ENCODE data around the gene CENPA. TPM values are rescaled to one million over a fixed set of nuclear protein-coding genes. Genes with fewer than 3 reads are reported as not detected.
"Not testable (repeated sequence)": the region's sequence is repeated elsewhere in the genome, so short reads cannot be mapped to it uniquely, and the experiment has no call there.

The CENPA gene
- 27.7 and 29.5 TPM in 2 replicates for total RNA-seq

- intact Hi-C loops (cut with micrococcal nuclease), result loop anchor here (1.0 to 5.0 kb wide), 11 partner anchors 13 to 752 kb away; partner anchors contain the start of genes AGBL5, ATRAID, GTF3C2 and MPV17
These were observed at the start of gene CENPA for GRCh38 chr2:26785431-26786206. TSS of gene CENPA (plus strand) at chr2:26786056. CDS start at chr2:26786197, 141 bp downstream.

- intact Hi-C loops (cut with micrococcal nuclease), result no loop called here
These were observed 48.6 kb upstream of the CENPA start for GRCh38 chr2:26737221-26737620.

- intact Hi-C loops (cut with micrococcal nuclease), result no loop called here
These were observed 47.4 kb upstream of the CENPA start for GRCh38 chr2:26738481-26738880.

GRCh38 chr2:26739514-26739913 is 46.3 kb upstream of the CENPA start:
- intact Hi-C loops (cut with micrococcal nuclease), result no loop called here

GRCh38 chr2:26740346-26740745 is 45.5 kb upstream of the CENPA start:
- intact Hi-C loops (cut with micrococcal nuclease), result no loop called here

- intact Hi-C loops (cut with micrococcal nuclease), result no loop called here
These were observed 45.0 kb upstream of the CENPA start for GRCh38 chr2:26740890-26741302.

- intact Hi-C loops (cut with micrococcal nuclease), result no loop called here
These were observed 43.6 kb upstream of the CENPA start for GRCh38 chr2:26742048-26742770.

GRCh38 chr2:26743852-26744251 is 42.0 kb upstream of the CENPA start:
- intact Hi-C loops (cut with micrococcal nuclease), result no loop called here

- intact Hi-C loops (cut with micrococcal nuclease), result loop anchor here (1.0 kb wide), 1 partner anchor 242 kb away; no protein-coding TSS in a partner anchor
These were observed 40.9 kb upstream of the CENPA start for GRCh38 chr2:26744953-26745352.

GRCh38 chr2:26745609-26746327 is 40.1 kb upstream of the CENPA start:
- intact Hi-C loops (cut with micrococcal nuclease), result loop anchor here (1.0 kb wide), 1 partner anchor 242 kb away; no protein-coding TSS in a partner anchor

GRCh38 chr2:26746934-26747333 is 38.9 kb upstream of the CENPA start:
- intact Hi-C loops (cut with micrococcal nuclease), result no loop called here

- intact Hi-C loops (cut with micrococcal nuclease), result not testable (repeated sequence)
These were observed 36.0 kb upstream of the CENPA start for GRCh38 chr2:26749787-26750420.

GRCh38 chr2:26750467-26750866 is 35.4 kb upstream of the CENPA start:
- intact Hi-C loops (cut with micrococcal nuclease), result not testable (repeated sequence)

- intact Hi-C loops (cut with micrococcal nuclease), result no loop called here
These were observed 33.2 kb upstream of the CENPA start for GRCh38 chr2:26752656-26753055.

GRCh38 chr2:26754539-26754938 is 31.3 kb upstream of the CENPA start:
- intact Hi-C loops (cut with micrococcal nuclease), result no loop called here

GRCh38 chr2:26754972-26755670 is 30.7 kb upstream of the CENPA start:
- intact Hi-C loops (cut with micrococcal nuclease), result no loop called here

GRCh38 chr2:26756337-26756736 is 29.5 kb upstream of the CENPA start:
- intact Hi-C loops (cut with micrococcal nuclease), result no loop called here

GRCh38 chr2:26757873-26758789 is 27.7 kb upstream of the CENPA start:
- intact Hi-C loops (cut with micrococcal nuclease), result no loop called here

- intact Hi-C loops (cut with micrococcal nuclease), result no loop called here
These were observed 27.0 kb upstream of the CENPA start for GRCh38 chr2:26758790-26759321.
